SK-N-SH treated with all-trans-retinoic acid at 6 μM for 48 hours (cell line): ENCODE data around the gene HMX2.

Experiments used
- CREB5 ChIP-seq: fragments of 250-450 bp; sonication (Bioruptor Pico); IDR thresholded peaks from 2 replicates; pipeline ENCODE4 v1.5.1; 2020; ENCODE audit warnings: low read depth, mild to moderate bottlenecking, moderate library complexity
- PATZ1 ChIP-seq: fragments of 250-450 bp; sonication (Bioruptor Pico); IDR thresholded peaks from 2 replicates; pipeline ENCODE4 v1.8.0; 2020; ENCODE audit warnings: mild to moderate bottlenecking, moderate library complexity, borderline replicate concordance

GRCh38 chr10:123140164-123140982, 7.6 kb upstream of the HMX2 start:
- TF ChIP-seq CREB5 (CRISPR knock-in tag) = no peak
- TF ChIP-seq PATZ1 (CRISPR knock-in tag) = no peak
